Measurements from ENCODE around the gene CHD9.

The CHD9 gene

GRCh38 chr16:53111078-53111791 is 56.4 kb downstream of the CHD9 start:
- Histone ChIP-seq H3K27me3 (ENCODE audit: insufficient read depth, low read depth, severe bottlenecking) (no peaks in the 10 kb centered on the region), H3K4me3 (ENCODE audit: low read depth, low read length) (no peak overlapping the region), H3K9me3 (ENCODE audit: severe bottlenecking) (no peaks in the 10 kb centered on the region), H3K27ac (no peak overlapping the region), H3K36me3 (no peaks in the 10 kb centered on the region)
- no peak for TF ChIP-seq CTCF (IDR thresholded peaks at IDR 0.05; ENCODE audit: low read depth, low read length)
- DNase-seq, result no peak

- TF ChIP-seq CTCF (IDR thresholded peaks at IDR 0.05; ENCODE audit: low read depth, low read length), result no peak
- Histone ChIP-seq H3K27ac (no peak overlapping the region), H3K9me3 (ENCODE audit: severe bottlenecking) (no peaks in the 10 kb centered on the region), H3K27me3 (ENCODE audit: insufficient read depth, low read depth, severe bottlenecking) (no peaks in the 10 kb centered on the region), H3K36me3 (no peaks in the 10 kb centered on the region), H3K4me3 (ENCODE audit: low read depth, low read length) (no peak overlapping the region)
- DNase-seq, result no peak
These were observed 57.2 kb downstream of the CHD9 start for GRCh38 chr16:53112015-53112414.

- no peak for TF ChIP-seq CTCF (IDR thresholded peaks at IDR 0.05; ENCODE audit: low read depth, low read length)
- no peak for DNase-seq
- Histone ChIP-seq H3K4me3 (ENCODE audit: low read depth, low read length) (no peak overlapping the region), H3K27me3 (ENCODE audit: insufficient read depth, low read depth, severe bottlenecking) (no peaks in the 10 kb centered on the region), H3K27ac (no peak overlapping the region), H3K9me3 (ENCODE audit: severe bottlenecking) (no peaks in the 10 kb centered on the region), H3K36me3 (no peaks in the 10 kb centered on the region)
These were observed 60.3 kb downstream of the CHD9 start for GRCh38 chr16:53115047-53115446.

GRCh38 chr16:53115773-53116172 is 61.0 kb downstream of the CHD9 start:
- no peaks in the 10 kb centered on the region for H3K36me3 ChIP-seq
- H3K9me3 ChIP-seq (ENCODE audit: severe bottlenecking), result no peaks in the 10 kb centered on the region
- H3K27me3 ChIP-seq (ENCODE audit: insufficient read depth, low read depth, severe bottlenecking), result no peaks in the 10 kb centered on the region
- DNase-seq, result no peak
- H3K27ac ChIP-seq, result no peak overlapping the region
- H3K4me3 ChIP-seq (ENCODE audit: low read depth, low read length), result no peak overlapping the region
- TF ChIP-seq CTCF (IDR thresholded peaks at IDR 0.05; ENCODE audit: low read depth, low read length), result no peak

GRCh38 chr16:53121043-53121620 is 66.3 kb downstream of the CHD9 start:
- no peak for TF ChIP-seq CTCF (IDR thresholded peaks at IDR 0.05; ENCODE audit: low read depth, low read length)

More at GRCh38 chr16:53121043-53121620, 66.3 kb downstream of the CHD9 start:
- Histone ChIP-seq H3K27ac (no peak overlapping the region), H3K36me3 (no peaks in the 10 kb centered on the region), H3K4me3 (ENCODE audit: low read depth, low read length) (no peak overlapping the region), H3K27me3 (ENCODE audit: insufficient read depth, low read depth, severe bottlenecking) (no peaks in the 10 kb centered on the region), H3K9me3 (ENCODE audit: severe bottlenecking) (peaks cover 3% of the 10 kb centered on the region)
- no peak for DNase-seq

All from WERI-Rb-1 (cell line).